ENCODE data around the gene XPA. TPM values are rescaled to one million over a fixed set of nuclear protein-coding genes. Genes with fewer than 3 reads are reported as not detected.

The XPA gene
- total and polyA plus RNA-seq, 10 of the 15 experiments (the other 5 are each of a cell fraction or from before 2014, with no cell fraction given), result 6.2 to 19.9 (median 12.3) TPM

DNA sequence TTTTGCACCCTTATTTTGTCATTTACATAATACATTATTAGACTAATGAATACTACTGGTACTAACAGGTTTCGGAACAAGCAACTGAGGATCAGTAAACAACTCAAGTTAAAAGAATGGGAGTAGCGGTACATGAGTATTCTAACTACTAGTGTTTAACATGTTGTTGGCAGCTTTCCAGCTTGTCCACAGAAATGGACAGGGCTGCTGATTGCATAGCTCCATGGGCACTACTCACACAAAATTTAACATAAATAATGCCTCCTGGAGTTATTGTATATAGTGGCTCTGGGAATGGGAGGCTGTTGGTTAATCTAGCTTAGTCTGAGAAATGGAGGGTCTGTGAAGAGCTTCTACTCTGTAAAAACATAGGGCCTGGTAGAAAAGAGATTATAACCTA is 56.8 kb downstream of the XPA start:
- BruUV-seq (replicated peaks), result no TSS peak
- Histone ChIP-seq H3K4me3 (no peak overlapping the region), H3K9ac (ENCODE audit: control insufficient read depth, insufficient read depth, low read length) (no peak overlapping the region), H2AFZ (ENCODE audit: control insufficient read depth, low read depth, low read length) (no peak overlapping the region), H3K4me1 (ENCODE audit: control insufficient read depth, insufficient read depth, low read length) (no peaks in the 10 kb centered on the region), H3K79me2 (ENCODE audit: control insufficient read depth, insufficient read depth, low read length) (peaks cover 58% of the 10 kb centered on the region), H4K20me1 (ENCODE audit: control insufficient read depth, insufficient read depth) (no peaks in the 10 kb centered on the region), H3K36me3 (ENCODE audit: control insufficient read depth in 2 of 2, insufficient read depth in 2 of 2, low read length in 1 of 2) (peaks cover 4 to 12% of the 10 kb centered on the region in 2 experiments), H3K27ac (ENCODE audit: control insufficient read depth, insufficient read depth) (no peak overlapping the region), H3K9me3 (replicated peaks; ENCODE audit: control insufficient read depth, insufficient read depth, low read length) (no peaks in the 10 kb centered on the region), H3K4me2 (ENCODE audit: control insufficient read depth, insufficient read depth) (no peak overlapping the region), H3K27me3 (replicated peaks in 1 of 2; ENCODE audit: control insufficient read depth in 2 of 2, insufficient read depth in 2 of 2, low read length in 1 of 2) (no peaks in the 10 kb centered on the region)
- 95% methylated on average over 2 of the region's 2 CpGs for WGBS (ENCODE audit: insufficient coverage, insufficient replicate concordance, low lambda C conversion rate, missing lambda C conversion rate)
- SMC1A ChIA-PET (ENCODE audit: uncharacterized antibody, unreplicated experiment), result interaction anchor here (0.7 to 3.1 kb wide), 10 partner anchors 9 to 209 kb away, joined by 3 to 14 read pairs (median 4); no protein-coding TSS in a partner anchor
- POLR2A ChIA-PET, result interaction anchor here (0.9 to 1.4 kb wide), 4 partner anchors 8 to 80 kb away, joined by 3 to 5 read pairs (median 4); partner anchors contain the start of gene XPA
- intact Hi-C loops (cut with micrococcal nuclease; ENCODE audit: unreplicated experiment) (no loop called here), in situ Hi-C loops (cut with MboI) (loop anchor here (25.0 kb wide), 1 partner anchor 1228 kb away; the partner anchor contains the start of gene ZNF367)
- ATAC-seq (no peak), DNase-seq (ENCODE audit: low read depth, low spot score) (no peak), FAIRE-seq (no peak)
- TF ChIP-seq, protein P1, sequence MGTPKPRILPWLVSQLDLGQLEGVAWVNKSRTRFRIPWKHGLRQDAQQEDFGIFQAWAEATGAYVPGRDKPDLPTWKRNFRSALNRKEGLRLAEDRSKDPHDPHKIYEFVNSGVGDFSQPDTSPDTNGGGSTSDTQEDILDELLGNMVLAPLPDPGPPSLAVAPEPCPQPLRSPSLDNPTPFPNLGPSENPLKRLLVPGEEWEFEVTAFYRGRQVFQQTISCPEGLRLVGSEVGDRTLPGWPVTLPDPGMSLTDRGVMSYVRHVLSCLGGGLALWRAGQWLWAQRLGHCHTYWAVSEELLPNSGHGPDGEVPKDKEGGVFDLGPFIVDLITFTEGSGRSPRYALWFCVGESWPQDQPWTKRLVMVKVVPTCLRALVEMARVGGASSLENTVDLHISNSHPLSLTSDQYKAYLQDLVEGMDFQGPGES (IDR thresholded peaks at IDR 0.05), result no peak
- TF ChIP-seq RBBP5 (conservative IDR thresholded peaks at IDR 0.05), result no peak
- TF ChIP-seq CBFB (IDR thresholded peaks at IDR 0.05; ENCODE audit: low read depth), result no peak
- TF ChIP-seq PAX8 (IDR thresholded peaks at IDR 0.05), result no peak
- TF ChIP-seq, protein P2, sequence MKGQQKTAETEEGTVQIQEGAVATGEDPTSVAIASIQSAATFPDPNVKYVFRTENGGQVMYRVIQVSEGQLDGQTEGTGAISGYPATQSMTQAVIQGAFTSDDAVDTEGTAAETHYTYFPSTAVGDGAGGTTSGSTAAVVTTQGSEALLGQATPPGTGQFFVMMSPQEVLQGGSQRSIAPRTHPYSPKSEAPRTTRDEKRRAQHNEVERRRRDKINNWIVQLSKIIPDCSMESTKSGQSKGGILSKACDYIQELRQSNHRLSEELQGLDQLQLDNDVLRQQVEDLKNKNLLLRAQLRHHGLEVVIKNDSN (IDR thresholded peaks at IDR 0.05; ENCODE audit: borderline replicate concordance, extremely low read length, insufficient read depth, low read depth, low read length), result no peak
- no peak for TF ChIP-seq HDGF (IDR thresholded peaks at IDR 0.05)
- RAD21 ChIA-PET (ENCODE audit: unreplicated experiment), result interaction anchor here (0.7 kb wide), 1 partner anchor 25 kb away, joined by 4 read pairs; no protein-coding TSS in a partner anchor
- CTCF ChIA-PET, result interaction anchor here (1.0 to 5.5 kb wide), 10 partner anchors 10 to 261 kb away, joined by 3 to 28 read pairs (median 6); partner anchors contain the start of gene XPA

Measured in GM12878 (cell line).